ENCODE data around the gene GBP2.

DNA sequence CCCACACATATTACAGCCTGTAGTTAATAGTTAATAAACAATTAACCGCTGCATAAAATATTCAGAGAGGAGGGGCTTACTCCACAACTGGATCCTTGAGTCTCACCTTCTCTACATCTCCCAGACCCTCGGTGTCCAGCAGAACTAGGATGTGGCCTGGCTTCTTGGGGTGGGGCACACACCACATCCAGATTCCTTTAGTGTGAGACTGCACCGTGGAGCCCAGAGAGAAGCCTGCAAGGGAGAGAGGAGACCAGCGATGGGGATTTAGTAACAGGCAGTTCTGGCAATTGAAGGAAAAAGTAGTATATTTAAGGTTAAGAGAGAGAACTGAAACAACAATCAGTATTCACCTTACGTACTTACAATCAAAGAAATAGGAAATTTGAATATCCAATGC lies 65.8 kb downstream of the GBP2 start:
- TF ChIP-seq, protein P1, sequence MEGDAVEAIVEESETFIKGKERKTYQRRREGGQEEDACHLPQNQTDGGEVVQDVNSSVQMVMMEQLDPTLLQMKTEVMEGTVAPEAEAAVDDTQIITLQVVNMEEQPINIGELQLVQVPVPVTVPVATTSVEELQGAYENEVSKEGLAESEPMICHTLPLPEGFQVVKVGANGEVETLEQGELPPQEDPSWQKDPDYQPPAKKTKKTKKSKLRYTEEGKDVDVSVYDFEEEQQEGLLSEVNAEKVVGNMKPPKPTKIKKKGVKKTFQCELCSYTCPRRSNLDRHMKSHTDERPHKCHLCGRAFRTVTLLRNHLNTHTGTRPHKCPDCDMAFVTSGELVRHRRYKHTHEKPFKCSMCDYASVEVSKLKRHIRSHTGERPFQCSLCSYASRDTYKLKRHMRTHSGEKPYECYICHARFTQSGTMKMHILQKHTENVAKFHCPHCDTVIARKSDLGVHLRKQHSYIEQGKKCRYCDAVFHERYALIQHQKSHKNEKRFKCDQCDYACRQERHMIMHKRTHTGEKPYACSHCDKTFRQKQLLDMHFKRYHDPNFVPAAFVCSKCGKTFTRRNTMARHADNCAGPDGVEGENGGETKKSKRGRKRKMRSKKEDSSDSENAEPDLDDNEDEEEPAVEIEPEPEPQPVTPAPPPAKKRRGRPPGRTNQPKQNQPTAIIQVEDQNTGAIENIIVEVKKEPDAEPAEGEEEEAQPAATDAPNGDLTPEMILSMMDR (IDR thresholded peaks at IDR 0.05), result no peak
- TF ChIP-seq ZFX (IDR thresholded peaks at IDR 0.05; ENCODE audit: borderline replicate concordance), result no peak
